B cell (primary cell): ENCODE data around the gene ARL5A. TPM values are rescaled to one million over a fixed set of nuclear protein-coding genes. Genes with fewer than 3 reads are reported as not detected.
A peak's percentile ranks its signal among the peaks of the same experiment; 100 is the strongest.

Source experiments
- ATAC-seq: fragments of 200-7000 bp; cut with Tn5 transposase; one replicate; pipeline ENCODE4 v1.10.0; 2021; ENCODE audit warnings: low read depth, mild to moderate bottlenecking, moderate number of reproducible peaks, moderate library complexity
- CTCF ChIA-PET: fragments of 350-600 bp; sonication (Branson Sonifier 250); formaldehyde crosslinking; loops from one replicate; lab custom pipeline; 2021; ENCODE audit warnings: antibody characterized with exemption, inconsistent platforms; lab: Charles Lee
- POLR2A ChIA-PET: fragments of 350-600 bp; sonication (Branson Sonifier 250); formaldehyde crosslinking; loops from one replicate; lab custom pipeline; 2021; ENCODE audit warnings: antibody characterized with exemption; lab: Charles Lee
- DNase-seq: peaks from one replicate; pipeline ENCODE4 v3.0.0; 2013
- H2AFZ ChIP-seq: 2 replicates; pipeline ENCODE4 v1.6.1; 2012; ENCODE audit warnings: mild to moderate bottlenecking, low read depth, low read length; ENCODE audit not compliant: insufficient read depth, poor library complexity, severe bottlenecking
- H3K27ac ChIP-seq, 2 donors: 1 replicate in 1 of 2; 2 replicates in 1 of 2; pipeline ENCODE4 v1.5.1; 2012 to 2013; ENCODE audit warnings: low read length in 2 of 2, mild to moderate bottlenecking in 2 of 2, moderate library complexity in 1 of 2
- H3K27me3 ChIP-seq, 4 experiments: fragments of 200-600 bp in 1 of 4; sonication (generic) in 1 of 4; replicated peaks in 1 of 4; 1 replicate in 2 of 4; 2 replicates in 2 of 4; pipeline versions ENCODE4 v1.6.1 to v1.7.0; 2013 to 2016; ENCODE audit warnings: low read length in 3 of 4, mild to moderate bottlenecking in 2 of 4, mixed read lengths in 1 of 4, moderate library complexity in 1 of 4; ENCODE audit not compliant: insufficient read depth in 4 of 4, control insufficient read depth in 3 of 4; ENCODE audit errors: control extremely low read depth in 1 of 4
- H3K36me3 ChIP-seq, 2 experiments: replicated peaks in 1 of 2; 1 replicate in 1 of 2; 2 replicates in 1 of 2; pipeline versions ENCODE4 v1.6.1 to v1.7.1; 2013; ENCODE audit warnings: low read length in 1 of 2; ENCODE audit not compliant: insufficient read depth in 2 of 2, control insufficient read depth in 1 of 2; ENCODE audit errors: control extremely low read depth in 1 of 2, extremely low read depth in 1 of 2
- H3K4me1 ChIP-seq, 2 donors: fragments of 200-600 bp in 1 of 2; sonication (generic) in 1 of 2; 1 replicate in 1 of 2; 2 replicates in 1 of 2; pipeline versions ENCODE4 v1.5.1 to v1.6.1; 2013 to 2017; ENCODE audit warnings: low read length in 2 of 2; ENCODE audit not compliant: control insufficient read depth in 2 of 2, insufficient read depth in 2 of 2
- H3K4me2 ChIP-seq: replicated peaks from 2 replicates; pipeline ENCODE3; 2012; ENCODE audit warnings: mild to moderate bottlenecking, low read depth, low read length; ENCODE audit not compliant: poor library complexity, severe bottlenecking
- H3K4me3 ChIP-seq, 5 experiments: fragments of 200-600 bp in 1 of 5; sonication (generic) in 1 of 5; 1 replicate in 3 of 5; 2 replicates in 2 of 5; pipeline versions ENCODE4 v1.5.1 to v1.7.0; 2011 to 2016; ENCODE audit warnings: low read length in 4 of 5, mild to moderate bottlenecking in 4 of 5, low read depth in 2 of 5, control low read depth in 1 of 5, moderate library complexity in 1 of 5; ENCODE audit not compliant: insufficient read depth in 1 of 5; ENCODE audit errors: control extremely low read depth in 1 of 5, extremely low read depth in 1 of 5
- H3K79me2 ChIP-seq: fragments of 200-600 bp; sonication (generic); one replicate; pipeline ENCODE4 v1.6.0; 2016; ENCODE audit warnings: low read length; ENCODE audit not compliant: control insufficient read depth, insufficient read depth
- H3K9ac ChIP-seq: fragments of 200-600 bp; sonication (generic); 2 replicates; pipeline ENCODE4 v1.6.1; 2017; ENCODE audit warnings: mild to moderate bottlenecking, low read length, moderate library complexity
- H3K9me3 ChIP-seq, 3 donors: one replicate each; pipeline versions ENCODE4 v1.6.1 to v1.7.1; 2013; ENCODE audit warnings: low read length in 2 of 3; ENCODE audit not compliant: control insufficient read depth in 2 of 3, insufficient read depth in 1 of 3; ENCODE audit errors: control extremely low read depth in 1 of 3
- H4K20me1 ChIP-seq: 2 replicates; pipeline ENCODE4 v1.6.0; 2012; ENCODE audit warnings: mild to moderate bottlenecking, low read length; ENCODE audit not compliant: insufficient read depth, control insufficient read depth, poor library complexity, severe bottlenecking
- H3K27ac Mint-ChIP-seq: one replicate; pipeline ENCODE4 v1.8.0; 2021; ENCODE audit warnings: mixed read lengths
- H3K27me3 Mint-ChIP-seq: one replicate; pipeline ENCODE4 v1.8.0; 2021; ENCODE audit warnings: mixed read lengths
- H3K4me1 Mint-ChIP-seq: one replicate; pipeline ENCODE4 v1.8.0; 2021; ENCODE audit warnings: mixed read lengths
- H3K4me3 Mint-ChIP-seq: one replicate; pipeline ENCODE4 v1.8.0; 2021; ENCODE audit warnings: mixed read lengths
- H3K9me3 Mint-ChIP-seq: one replicate; pipeline ENCODE4 v1.8.0; 2022; ENCODE audit warnings: mixed read lengths; ENCODE audit not compliant: insufficient read depth
- CTCF ChIP-seq: fragments of 200-600 bp; IDR thresholded peaks from one replicate; pipeline ENCODE4 v1.8.0; 2022; ENCODE audit warnings: antibody characterized with exemption, mild to moderate bottlenecking
- EZH2 ChIP-seq: IDR thresholded peaks from 2 replicates; pipeline ENCODE4 v1.6.1; 2012; ENCODE audit warnings: borderline replicate concordance, low read depth, mild to moderate bottlenecking, moderate library complexity, low read length; ENCODE audit not compliant: insufficient read depth, poor library complexity, severe bottlenecking
- WGBS: methylation state at CpG from one replicate; pipeline ENCODE4 v1.1.5; 2013; ENCODE audit warnings: missing lambda C conversion rate; ENCODE audit not compliant: insufficient coverage; 5-methylcytosine and 5-hydroxymethylcytosine counted together
- intact Hi-C: fragments of 100-400 bp; cut with micrococcal nuclease; formaldehyde crosslinking; loops from one replicate; pipeline ENCODE4 v1.10.0; 2022
- polyA plus RNA-seq: library from polyadenylated mRNA; depleted of rRNA; stranded (reverse); fragments of >200 nt; gene quantifications from 2 replicates; pipeline ENCODE4 v1.2.3, GENCODE V29; 2012
- total RNA-seq, 2 donors: library from RNA; stranded (reverse); fragments of 120-200 nt in 1 of 2; gene quantifications; 1 replicate in 1 of 2; 2 replicates in 1 of 2; pipeline versions ENCODE4 v1.2.3 to v1.2.4, GENCODE V29; 2013 to 2022

Gene ARL5A
- total and polyA plus RNA-seq, 2 donors (not counting 1 experiment from before 2014, with no cell fraction given): 18.2 to 54.1 TPM

- Histone ChIP-seq H3K79me2 (no peaks in the 10 kb centered on the region), H2AFZ (no peak overlapping the region), H3K4me3 (no peak overlapping the region), H3K4me1 (peaks cover 0 to 5% of the 10 kb centered on the region in 2 donors), H4K20me1 (no peaks in the 10 kb centered on the region), H3K36me3 (no peaks in the 10 kb centered on the region), H3K27me3 (no peaks in the 10 kb centered on the region), H3K27ac (no peak overlapping the region), H3K9ac (no peak overlapping the region), H3K4me2 (no peak overlapping the region), H3K9me3 (no peaks in the 10 kb centered on the region)
- peaks cover 28% of the 10 kb centered on the region for H3K27me3 Mint-ChIP-seq
- ChIA-PET CTCF (interaction anchor here (1.1 kb wide), 1 partner anchor 46 kb away, joined by 3 read pairs; no protein-coding TSS in a partner anchor), POLR2A (no interaction called here)
- peaks cover 5% of the 10 kb centered on the region for H3K4me1 Mint-ChIP-seq
- WGBS: 50% methylated on average over 1 of the region's 5 CpGs
- DNase-seq (no peak), ATAC-seq (peak; percentile 70)
- H3K4me3 Mint-ChIP-seq: no peak overlapping the region
- no peaks in the 10 kb centered on the region for H3K9me3 Mint-ChIP-seq
- intact Hi-C loops: no loop called here
- H3K27ac Mint-ChIP-seq: no peak overlapping the region
- TF ChIP-seq CTCF: no peak
- TF ChIP-seq EZH2: no peak
Observed at GRCh38 chr2:151862700-151863099, 34.5 kb upstream of the ARL5A start.

DNA sequence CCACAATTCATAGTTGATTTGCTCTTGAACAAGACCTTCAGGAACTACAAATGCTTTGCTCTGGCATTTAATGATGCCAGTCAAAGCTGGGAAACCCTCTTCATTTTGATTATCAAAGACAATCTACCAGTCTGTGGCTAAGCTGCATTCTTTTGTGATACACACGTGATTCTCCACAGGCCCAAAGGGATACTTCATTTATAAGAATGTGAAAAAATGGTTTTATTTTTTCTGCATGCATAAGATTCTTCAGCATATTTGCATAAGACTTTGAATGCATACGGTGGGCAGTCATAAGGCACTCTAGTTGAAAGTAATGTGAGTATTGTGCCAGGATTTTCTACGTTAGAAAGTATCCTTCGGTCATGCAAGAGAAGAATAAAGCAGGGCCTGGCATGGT lies 33.0 kb upstream of the ARL5A start:
- intact Hi-C loops: no loop called here
- Mint-ChIP-seq H3K27me3 (peaks cover 16% of the 10 kb centered on the region), H3K9me3 (no peaks in the 10 kb centered on the region), H3K27ac (no peak overlapping the region), H3K4me3 (no peak overlapping the region), H3K4me1 (peaks cover 5% of the 10 kb centered on the region)
- no peaks in the 10 kb centered on the region for H3K27me3 ChIP-seq
- TF ChIP-seq CTCF: no peak
- TF ChIP-seq EZH2: no peak
- H2AFZ ChIP-seq: no peak overlapping the region
- ATAC-seq: no peak
- no peak overlapping the region for H3K4me2 ChIP-seq
- no peaks in the 10 kb centered on the region for H3K9me3 ChIP-seq
- H4K20me1 ChIP-seq: no peaks in the 10 kb centered on the region
- no peaks in the 10 kb centered on the region for H3K79me2 ChIP-seq
- ChIA-PET CTCF (interaction anchor here (1.7 kb wide), 1 partner anchor 143 kb away, joined by 3 read pairs; no protein-coding TSS in a partner anchor), POLR2A (no interaction called here)
- no peaks in the 10 kb centered on the region for H3K36me3 ChIP-seq
- no peak overlapping the region for H3K4me3 ChIP-seq
- no peak for DNase-seq
- no peak overlapping the region for H3K9ac ChIP-seq
- WGBS: 88% methylated on average over 3 of the region's 4 CpGs
- peaks cover 0 to 5% of the 10 kb centered on the region in 2 donors for H3K4me1 ChIP-seq
- H3K27ac ChIP-seq: no peak overlapping the region
